DMS153 (cell line): ENCODE measurements around the gene TMPRSS7.
"Not testable (repeated sequence)": the region's sequence is repeated elsewhere in the genome, so short reads cannot be mapped to it uniquely, and the experiment has no call there.

Source experiments
- DNase-seq: peaks from one replicate; lab custom pipeline; 2025; lab: John Stamatoyannopoulos, UW

The TMPRSS7 gene

GRCh38 chr3:112012205-112012992, 22.1 kb upstream of the TMPRSS7 start:
- no peak for DNase-seq

GRCh38 chr3:112013058-112013783, 21.3 kb upstream of the TMPRSS7 start:
- no peak for DNase-seq

DNA sequence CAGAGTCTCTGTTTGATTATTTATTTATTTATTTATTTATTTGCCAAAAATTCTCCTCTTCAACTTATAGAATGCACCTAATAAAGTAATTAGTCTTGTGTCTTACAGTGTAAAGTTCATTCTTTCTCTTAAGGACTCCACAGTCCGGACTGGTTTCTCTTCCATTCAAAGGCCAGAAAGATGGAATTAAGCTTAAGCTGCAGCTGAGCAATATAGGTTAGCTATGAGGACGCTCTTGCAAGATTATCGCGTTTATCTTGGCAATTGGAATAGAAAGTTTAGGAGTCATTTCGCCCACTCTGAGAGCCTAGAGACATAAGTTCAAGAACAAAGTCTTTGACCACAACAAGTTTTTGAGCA, 20.8 kb upstream of the TMPRSS7 start:
- no peak for DNase-seq

DNA sequence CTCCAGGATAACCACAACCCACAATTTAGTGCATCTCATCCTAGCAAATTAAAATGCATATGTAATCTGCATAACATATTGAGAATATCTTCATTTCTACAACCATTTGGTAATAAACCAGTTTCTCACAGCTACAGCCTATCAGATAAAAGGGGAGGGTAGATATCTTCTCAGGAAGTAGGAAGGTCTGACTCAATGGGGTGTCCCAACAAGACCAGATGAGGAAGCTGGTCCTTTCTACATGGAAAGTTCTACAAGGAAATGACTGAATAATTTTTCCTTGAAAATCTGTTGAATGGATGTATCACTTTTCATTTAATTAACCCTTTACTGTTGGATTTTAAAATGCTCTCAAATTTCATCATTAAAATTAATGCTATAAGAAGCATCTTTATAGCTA, 17.4 kb upstream of the TMPRSS7 start:
- DNase-seq = no peak

DNA sequence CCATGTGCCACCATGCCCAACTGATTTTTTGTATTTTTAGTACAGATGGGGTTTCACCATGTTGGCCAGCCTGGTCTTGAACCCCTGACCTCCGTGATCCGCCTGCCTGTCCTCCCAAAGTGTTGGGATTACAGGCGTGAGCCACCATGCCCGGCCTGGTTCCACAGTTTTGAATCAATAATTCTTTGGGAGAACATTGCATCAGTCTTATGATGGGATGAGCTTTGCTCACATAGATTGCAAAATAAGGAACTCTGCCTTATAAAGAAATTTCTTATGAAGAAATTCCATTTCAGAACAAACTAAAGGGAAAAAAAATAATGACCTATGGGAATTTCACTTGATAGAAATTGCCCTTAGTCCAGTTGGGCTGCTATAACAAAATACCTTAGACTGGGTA, 15.8 kb upstream of the TMPRSS7 start:
- no peak for DNase-seq

DNA sequence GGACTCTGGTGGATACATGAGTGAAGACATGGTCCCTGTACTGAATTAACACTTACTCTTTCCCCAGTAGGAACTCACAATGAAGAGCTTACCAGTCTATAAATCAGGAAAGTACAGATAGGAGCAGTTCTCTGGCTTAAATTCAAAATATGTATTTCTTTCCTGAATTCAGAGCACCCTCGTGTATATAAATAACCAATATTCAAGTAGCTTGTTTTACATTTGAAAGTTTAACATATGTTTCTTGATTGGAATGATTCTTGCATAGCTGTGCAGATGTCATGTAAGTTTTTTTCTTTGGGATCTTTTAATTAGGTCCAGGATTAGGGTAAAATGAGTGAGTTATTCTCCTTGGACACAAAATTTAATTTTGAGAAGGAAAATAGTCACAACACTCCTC, 14.8 kb upstream of the TMPRSS7 start:
- DNase-seq = no peak

- DNase-seq = no peak
These were observed 13.9 kb upstream of the TMPRSS7 start for GRCh38 chr3:112020674-112021085.

- no peak for DNase-seq
These were observed 7.4 kb upstream of the TMPRSS7 start for GRCh38 chr3:112027142-112027541.

DNA sequence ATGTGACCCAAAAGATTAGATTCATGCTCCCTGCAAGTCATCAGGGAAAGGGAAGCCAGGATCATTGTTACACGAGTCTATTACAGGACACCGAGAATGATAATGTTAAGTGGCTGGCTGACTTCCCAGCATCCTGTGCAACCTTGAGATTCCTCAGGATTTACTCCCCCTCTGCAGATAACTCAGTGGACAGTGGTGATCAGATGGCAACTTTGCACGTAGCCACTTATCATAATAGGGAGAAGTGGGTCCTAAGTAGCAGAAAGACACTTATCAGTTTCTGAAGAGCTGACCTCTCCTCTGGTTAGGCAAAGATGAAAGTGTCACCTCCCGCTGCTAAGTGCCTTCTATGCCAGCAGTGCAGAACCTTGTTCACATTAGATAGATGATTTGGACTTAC, 6.7 kb upstream of the TMPRSS7 start:
- no peak for DNase-seq

DNA sequence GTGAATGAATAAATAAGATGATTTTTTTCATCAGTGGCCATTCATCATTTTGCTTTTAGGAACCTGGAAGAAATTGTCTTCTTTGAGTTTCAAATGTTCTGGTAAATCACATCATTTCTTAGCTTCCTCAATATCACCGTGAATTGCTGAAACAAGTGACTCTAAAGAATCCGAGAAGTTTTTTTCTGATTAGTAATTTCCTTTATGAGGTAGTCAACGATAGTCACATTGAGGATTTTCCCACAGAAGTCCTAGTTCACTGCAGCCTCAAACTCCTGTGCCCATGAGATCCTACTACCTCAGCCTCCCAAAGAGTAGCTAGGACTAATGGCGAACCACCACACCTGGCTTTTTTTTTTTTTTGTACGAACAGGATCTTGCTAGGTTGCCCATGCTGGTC, 3.6 kb upstream of the TMPRSS7 start:
- no peak for DNase-seq

DNA sequence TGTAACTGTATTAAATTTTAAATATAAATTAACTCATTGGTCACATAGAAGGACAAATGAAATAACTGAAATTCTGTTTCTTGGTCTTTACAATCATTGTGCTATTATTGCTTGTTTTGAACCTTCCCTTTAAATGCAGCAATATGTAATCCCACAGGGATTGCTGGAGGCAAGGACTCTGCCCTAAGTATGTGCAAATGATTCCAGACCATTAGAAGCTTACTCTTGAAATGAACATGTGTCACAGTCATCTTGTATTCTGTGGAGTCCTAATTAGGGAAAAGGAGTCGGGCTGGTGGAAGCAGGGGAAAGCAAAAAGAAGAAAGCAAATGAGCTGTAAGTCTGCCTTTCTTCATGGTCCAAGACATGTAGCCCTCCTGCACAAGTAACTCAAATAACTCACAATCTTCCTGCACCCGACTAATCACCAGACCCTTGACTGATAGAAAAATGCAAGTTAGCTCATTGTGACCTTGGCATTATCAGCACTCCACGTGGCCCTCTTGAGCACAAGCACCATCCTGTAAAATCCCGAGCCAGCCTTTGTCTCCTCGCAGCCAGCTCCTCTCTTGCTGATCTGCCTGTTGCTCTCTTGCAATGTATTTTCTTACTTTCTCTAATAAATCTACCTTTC, 2.3 kb upstream of the TMPRSS7 start:
- DNase-seq = no peak

DNA sequence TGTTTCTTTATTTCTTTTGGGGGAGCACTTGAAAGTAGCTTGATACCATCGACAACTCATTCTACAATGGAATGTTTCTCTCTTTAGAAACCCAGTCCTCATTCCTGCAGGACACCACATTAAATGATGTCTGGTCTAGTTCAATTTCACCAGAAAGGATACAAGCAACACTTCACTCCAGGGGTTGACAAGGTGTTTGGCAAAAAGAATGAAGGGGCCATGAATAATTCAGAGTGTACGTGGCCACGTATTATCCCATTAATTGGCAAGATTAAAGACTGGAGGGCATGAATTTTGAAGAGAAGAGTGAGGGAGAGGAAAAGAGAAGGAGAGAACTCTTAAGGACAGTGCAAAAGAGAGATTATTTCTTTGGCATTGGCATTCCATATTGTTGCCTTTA, 705 bp downstream of the TMPRSS7 start:
- DNase-seq = no peak

- not testable (repeated sequence) for DNase-seq
These were observed 2.7 kb downstream of the TMPRSS7 start for GRCh38 chr3:112037194-112037593.

DNA sequence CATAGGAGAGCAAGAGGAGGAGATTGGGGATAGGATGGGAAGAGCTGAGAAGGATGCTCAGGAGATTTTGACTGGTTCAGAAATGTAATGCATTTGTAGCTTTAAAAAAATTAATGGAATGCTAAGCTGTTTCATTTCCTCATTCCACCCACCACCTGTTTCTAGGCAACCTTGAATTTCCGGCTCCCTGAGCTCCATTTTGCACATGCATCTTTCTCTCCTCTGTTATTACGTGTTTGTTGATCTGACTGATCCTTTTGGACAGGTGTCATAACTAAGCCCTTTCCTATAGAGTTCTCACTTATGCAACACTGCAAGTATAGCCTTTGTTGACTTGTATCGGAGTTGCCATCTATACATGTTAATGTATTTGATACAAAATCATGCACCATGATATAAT, 4.3 kb downstream of the TMPRSS7 start:
- DNase-seq = peak; percentile 57

- no peak for DNase-seq
These were observed 6.8 kb downstream of the TMPRSS7 start for GRCh38 chr3:112041321-112041720.

- peak; percentile 100 for DNase-seq
These were observed 8.3 kb downstream of the TMPRSS7 start for GRCh38 chr3:112042842-112043280.

DNA sequence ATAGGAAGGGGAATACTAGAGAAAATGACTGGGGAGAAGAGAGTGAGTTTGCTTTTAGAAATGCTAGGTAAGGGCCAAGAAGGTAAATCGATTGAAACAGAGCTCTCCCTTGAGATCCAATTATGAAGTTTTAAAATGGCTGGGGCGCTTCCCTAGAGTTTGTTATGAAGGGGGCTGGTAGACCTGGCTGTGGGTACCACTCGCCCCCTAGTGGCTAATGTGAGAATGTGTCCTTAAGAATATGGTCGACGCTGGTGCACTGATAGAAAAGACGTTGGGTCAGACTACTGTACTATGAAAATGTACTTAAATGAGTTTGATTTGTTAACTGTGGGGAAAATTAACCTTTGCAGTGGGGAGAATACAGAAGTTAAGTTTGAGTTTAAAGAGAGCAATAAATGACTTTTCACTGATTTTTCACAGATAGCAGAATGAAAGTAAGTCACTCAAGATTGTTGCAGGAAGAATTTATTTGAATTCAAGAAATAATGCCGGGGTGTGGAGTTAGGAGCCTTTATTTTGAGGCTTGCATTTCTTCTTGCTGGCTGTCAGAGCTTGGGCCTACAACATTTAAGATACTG, 9.2 kb downstream of the TMPRSS7 start:
- DNase-seq = peak; percentile 70

DNA sequence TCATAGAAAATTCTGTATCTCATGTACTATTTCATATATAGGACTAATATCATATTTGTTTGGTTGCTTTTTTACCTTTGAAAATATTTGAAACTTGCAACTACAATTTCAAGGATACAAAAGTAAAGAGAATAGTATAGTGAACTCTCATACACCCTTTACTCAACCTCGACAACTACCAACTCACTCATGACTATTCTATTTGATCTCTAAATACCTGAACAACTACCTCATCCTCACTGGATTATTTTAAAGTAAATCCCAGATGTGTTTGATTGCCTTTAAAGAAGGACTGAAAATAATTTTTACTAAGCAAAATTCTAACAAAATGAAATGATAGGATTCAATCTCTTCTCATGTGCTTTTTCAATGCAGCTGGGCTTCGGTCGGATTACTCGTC, 12.1 kb downstream of the TMPRSS7 start:
- no peak for DNase-seq

- no peak for DNase-seq
These were observed 12.7 kb downstream of the TMPRSS7 start for GRCh38 chr3:112047264-112047663.

GRCh38 chr3:112048911-112049310, 14.4 kb downstream of the TMPRSS7 start:
- DNase-seq = no peak

DNA sequence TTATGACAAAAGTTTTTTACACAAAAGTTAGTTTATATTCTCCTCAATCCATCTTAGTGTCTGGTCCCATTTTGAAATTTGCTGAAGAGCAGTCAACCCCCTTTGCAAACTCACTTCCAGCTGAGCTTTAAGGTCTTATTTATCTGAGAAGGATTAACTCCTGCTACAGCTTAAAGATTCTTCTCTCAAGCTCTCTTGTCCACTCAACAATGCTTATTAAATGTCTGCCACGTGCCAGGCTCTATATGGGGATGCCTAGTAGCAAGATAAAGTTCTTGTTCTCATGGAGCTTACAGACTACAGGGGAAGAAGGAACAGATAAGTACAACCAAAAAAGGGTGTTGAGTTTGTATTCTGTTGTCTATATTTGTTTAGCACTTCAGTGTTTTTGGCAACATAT, 18.7 kb downstream of the TMPRSS7 start:
- DNase-seq = no peak

DNA sequence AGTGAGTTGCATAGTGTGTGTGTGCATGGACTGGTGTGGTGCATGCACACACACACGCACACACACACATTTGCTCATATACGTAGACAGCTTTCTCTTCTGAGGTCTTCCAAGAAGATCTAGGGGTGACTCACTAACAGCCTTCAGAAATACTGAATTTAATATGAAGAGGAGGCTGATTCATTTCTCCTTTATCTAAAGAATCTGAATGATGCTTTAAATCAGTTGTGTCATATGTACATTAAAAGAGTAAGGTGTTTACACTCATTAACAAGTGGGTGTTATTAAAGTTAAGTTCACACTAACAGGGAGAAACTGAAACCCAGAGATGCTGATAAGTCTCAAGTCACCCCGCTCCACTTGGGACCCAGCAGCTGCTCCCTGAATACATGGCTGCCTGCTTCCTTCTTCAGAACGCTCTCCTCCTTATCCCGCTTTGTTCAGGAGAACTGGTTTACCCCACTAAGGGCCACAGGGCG, 22.0 kb downstream of the TMPRSS7 start:
- DNase-seq = no peak

- DNase-seq = no peak
These were observed 25.0 kb downstream of the TMPRSS7 start for GRCh38 chr3:112059497-112059896.
